HG03060 (cell line): ENCODE results near the gene TRMT44.
"Not testable (repeated sequence)": the region's sequence is repeated elsewhere in the genome, so short reads cannot be mapped to it uniquely, and the experiment has no call there.

Experiments used
- ATAC-seq: cut with Tn5 transposase; IDR thresholded peaks from one replicate; pipeline ENCODE4 v1.9.1; 2021; ENCODE audit warnings: low read depth, moderate number of reproducible peaks; ENCODE audit not compliant: unreplicated experiment

The TRMT44 gene

GRCh38 chr4:8507196-8507570 lies 66.6 kb downstream of the TRMT44 start:
- ATAC-seq, result no peak

DNA sequence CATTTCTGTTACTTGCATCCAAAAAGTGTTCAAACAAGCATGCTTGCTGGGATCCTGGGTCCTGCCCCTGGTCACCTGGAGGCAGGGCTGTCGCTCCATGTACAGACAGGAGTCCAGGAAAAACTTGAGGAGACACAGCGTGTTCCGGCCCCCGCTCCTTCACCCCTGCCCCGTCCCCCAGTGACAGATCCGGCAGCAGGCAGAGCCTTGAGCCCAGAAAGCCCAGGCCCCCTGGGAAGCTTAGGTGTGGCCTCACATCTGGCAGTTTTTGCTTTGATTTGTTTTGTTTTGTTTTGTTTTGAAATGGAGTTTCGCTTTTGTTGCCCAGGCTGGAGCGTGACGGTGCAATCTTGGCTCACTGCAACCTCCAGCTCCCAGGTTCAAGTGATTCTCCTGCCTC lies 67.0 kb downstream of the TRMT44 start:
- no peak for ATAC-seq

- no peak for ATAC-seq
Observed at GRCh38 chr4:8508266-8508665, 67.7 kb downstream of the TRMT44 start.

DNA sequence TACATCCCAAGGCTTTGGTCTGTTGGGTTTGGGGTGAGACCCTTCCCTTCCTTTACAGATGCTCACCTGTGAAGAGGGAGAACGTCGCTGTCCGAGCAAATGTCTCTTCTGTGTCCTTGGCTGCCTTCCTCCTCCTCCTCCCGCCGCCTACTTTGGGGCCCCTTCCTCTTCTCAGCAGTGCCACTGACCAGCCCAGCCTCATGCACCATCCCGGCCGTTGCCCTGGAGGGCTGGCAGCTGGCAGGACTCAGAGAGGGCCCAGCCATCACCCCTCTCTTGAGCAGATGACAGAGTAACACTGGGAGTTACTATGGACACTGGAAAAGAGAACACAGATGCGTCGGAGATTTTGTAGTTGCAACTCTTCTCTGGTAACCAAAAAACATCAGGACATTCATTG lies 68.2 kb downstream of the TRMT44 start:
- ATAC-seq, result no peak

- no peak for ATAC-seq
Observed at GRCh38 chr4:8509311-8509950, 68.9 kb downstream of the TRMT44 start.

GRCh38 chr4:8510191-8510590 lies 69.6 kb downstream of the TRMT44 start:
- no peak for ATAC-seq

GRCh38 chr4:8510611-8511285 lies 70.2 kb downstream of the TRMT44 start:
- no peak for ATAC-seq

DNA sequence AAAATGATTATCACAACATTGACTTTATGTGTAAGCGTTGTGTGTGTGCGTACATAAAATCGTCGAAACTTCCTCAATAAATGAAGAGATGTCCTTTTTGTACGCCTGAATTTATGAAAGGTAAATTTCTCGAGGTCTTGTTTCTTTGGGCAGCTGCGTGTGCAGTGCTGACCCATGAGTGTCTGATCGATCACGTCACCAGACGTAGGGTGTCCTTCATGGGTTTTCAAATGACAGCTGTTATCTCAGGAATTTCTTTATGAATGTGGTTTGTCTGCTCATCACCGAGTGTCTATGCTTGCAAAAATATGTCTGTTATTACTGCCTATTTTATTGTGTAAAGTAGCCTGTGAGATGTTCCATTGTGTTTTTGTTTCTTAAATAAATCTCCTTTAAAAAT lies 71.9 kb downstream of the TRMT44 start:
- no peak for ATAC-seq

GRCh38 chr4:8513080-8513479 lies 72.5 kb downstream of the TRMT44 start:
- ATAC-seq, result not testable (repeated sequence)

DNA sequence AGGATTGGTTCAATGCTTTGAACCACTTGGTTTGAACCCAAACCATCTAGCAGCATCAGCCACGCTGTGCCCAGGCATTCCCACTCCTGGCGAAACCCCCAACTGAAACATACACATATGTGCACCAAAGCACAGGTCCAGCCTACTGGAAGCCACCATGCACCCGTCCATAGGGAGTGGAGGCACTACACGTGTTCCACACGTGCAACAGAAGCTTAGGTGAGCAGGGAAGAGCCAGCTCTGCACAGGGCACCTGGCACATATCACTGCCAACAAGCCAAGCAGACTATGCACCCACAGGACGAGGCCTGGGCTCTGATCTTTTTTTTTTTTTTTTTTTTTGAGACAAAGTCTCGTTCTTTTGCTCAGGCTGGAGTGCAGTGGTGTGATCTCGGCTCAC lies 73.4 kb downstream of the TRMT44 start:
- ATAC-seq, result no peak

DNA sequence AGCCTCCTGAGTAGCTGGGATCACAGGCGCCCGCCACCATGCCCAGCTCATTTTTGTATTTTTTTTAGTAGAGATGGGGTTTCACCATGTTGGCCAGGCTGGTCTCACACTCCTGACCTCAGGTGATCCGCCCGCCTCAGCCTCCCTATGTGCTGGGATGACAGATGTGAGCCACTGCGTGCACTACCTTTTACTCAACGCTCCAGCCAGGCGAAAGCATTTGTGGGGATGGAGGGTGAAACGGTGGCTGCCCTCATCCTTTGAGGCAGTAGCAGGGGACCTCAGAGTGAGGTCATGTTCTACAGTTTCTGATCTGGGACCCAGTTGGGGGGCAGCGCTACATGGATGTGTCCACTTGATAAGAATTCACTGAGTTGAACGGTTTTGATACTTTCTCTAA lies 73.8 kb downstream of the TRMT44 start:
- ATAC-seq, result no peak

- no peak for ATAC-seq
Observed at GRCh38 chr4:8515316-8516060, 74.9 kb downstream of the TRMT44 start.

DNA sequence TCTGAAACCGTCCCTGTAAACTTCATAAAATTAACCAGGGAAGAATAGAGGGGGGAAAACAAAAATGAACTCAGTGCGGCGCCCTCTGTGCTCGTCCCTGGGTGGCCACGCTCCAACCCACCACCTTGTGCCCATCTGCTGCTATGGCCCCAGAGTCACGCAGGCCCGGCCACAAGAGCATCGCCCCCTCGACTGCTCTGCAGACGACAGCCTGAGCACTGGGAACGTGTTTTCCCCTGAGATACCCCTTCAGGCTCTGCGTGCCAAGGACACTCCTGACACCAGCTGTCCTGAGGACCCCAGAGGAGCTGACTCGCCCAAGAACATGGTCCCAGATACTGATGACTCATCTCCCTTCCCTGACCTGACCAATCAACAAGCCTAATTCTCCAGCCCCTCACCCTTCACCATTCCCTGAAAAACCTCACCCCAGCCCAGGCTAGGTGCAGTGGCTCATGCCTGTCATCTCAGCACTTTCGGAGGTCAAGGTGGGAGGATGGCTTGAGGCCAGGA lies 75.5 kb downstream of the TRMT44 start:
- no peak for ATAC-seq

GRCh38 chr4:8516996-8517550 lies 76.5 kb downstream of the TRMT44 start:
- ATAC-seq, result no peak

- ATAC-seq, result no peak
Observed at GRCh38 chr4:8517946-8518345, 77.4 kb downstream of the TRMT44 start.

DNA sequence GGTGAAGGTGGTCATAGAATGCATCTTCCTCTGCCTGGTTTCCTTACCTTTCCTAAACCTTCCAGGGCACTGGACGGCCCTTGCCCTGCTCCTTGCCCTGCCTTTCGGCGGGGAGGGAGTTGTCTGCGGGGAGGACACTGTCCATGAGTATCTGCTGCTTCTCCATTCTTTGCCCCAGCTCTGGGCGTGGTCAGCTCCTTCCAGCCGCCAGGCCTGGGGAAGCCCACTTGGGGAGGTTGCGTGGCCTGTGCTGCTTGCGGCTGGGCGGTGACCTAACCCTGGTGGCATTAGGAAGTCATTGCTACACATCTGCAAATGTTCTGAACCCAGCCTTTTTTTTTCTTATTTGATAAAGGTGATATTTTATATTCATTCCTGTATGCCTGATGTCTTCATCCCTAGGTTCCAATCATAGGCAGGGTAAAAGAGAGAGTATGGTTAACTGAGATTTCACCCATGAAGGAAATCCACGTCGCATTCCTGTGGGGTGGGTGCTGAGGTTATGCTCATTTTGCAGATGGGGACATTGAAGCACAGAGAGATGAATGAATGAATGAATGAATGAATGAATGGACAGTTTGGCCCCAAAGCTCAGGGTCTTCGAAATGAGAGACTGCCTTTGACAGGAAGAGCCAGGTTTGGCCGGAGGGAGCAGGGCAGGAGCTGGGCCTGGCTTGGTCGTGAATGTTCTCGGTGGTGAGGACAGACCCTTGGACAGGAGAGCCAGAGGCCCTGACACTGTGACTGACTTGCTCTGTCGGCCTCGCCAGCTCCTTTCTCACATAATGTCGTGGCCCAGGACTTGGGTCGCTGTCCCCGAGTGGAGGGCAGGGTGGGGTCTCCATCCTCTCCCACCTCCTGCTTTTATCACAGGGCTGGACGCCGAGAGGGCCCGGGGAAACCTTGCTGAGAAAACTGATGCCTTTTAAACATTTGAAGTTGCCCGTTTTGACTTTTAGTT lies 81.9 kb downstream of the TRMT44 start:
- ATAC-seq, result no peak

GRCh38 chr4:8523175-8523574 lies 82.6 kb downstream of the TRMT44 start:
- ATAC-seq, result no peak

GRCh38 chr4:8523766-8524165 lies 83.2 kb downstream of the TRMT44 start:
- ATAC-seq, result no peak

DNA sequence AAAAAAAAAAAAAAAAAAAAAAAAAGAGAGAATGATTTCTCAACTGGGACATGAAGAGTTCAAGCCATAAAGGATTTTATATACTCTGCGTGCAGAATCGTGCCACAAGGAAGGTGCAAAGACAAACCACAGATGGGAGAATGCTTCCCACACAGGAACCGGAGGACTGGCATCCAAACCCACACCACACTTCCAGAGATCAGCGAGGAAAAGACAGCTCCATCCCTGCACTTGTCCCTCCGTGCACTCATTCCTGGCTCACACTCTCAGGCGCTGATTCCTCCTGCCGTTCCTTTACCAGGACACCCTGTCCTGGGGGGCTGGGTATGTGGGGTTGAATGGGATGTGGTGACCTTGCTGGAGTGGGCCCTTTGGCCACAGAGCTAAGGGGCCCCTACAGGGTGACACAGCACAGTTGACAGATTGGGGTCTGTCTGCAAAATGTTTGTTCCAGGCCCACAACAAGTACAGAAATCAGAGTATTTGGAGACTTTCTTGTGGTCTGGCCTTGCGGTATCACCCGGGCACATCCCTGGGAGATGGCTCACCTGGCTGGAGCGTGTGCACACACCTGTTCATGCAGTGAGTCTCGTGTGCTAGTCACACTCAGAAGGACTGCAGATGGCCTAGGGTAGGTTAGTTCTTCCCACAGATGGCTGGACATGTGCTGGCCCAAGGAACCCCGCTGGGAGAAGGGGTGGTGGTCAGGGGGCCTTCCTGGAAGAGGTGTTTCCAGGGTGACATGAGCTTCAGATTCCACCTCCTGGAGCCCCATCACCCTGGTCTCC lies 84.2 kb downstream of the TRMT44 start:
- no peak for ATAC-seq
